HG03103 (cell line): ENCODE results near the gene CREB3.

Source experiments
- ATAC-seq: cut with Tn5 transposase; IDR thresholded peaks from one replicate; pipeline ENCODE4 v1.9.1; 2021; ENCODE audit warnings: low read depth; ENCODE audit not compliant: unreplicated experiment

Gene CREB3

GRCh38 chr9:35745569-35745968 is 13.1 kb downstream of the CREB3 start:
- no peak for ATAC-seq

GRCh38 chr9:35746583-35746982 is 14.1 kb downstream of the CREB3 start:
- no peak for ATAC-seq

GRCh38 chr9:35748242-35748857 is 15.9 kb downstream of the CREB3 start:
- no peak for ATAC-seq

GRCh38 chr9:35748858-35749514 is 16.5 kb downstream of the CREB3 start, which contains the start of the genes GBA2 and RGP1:
Gene GBA2 (minus strand): TSS chr9:35749228. CDS start chr9:35748704, 524 bp downstream.
Gene RGP1 (plus strand): TSS chr9:35749287. CDS start chr9:35749756, 469 bp downstream.
- peak; percentile 65 for ATAC-seq

GRCh38 chr9:35749515-35750255 is 17.2 kb downstream of the CREB3 start:
- ATAC-seq: peak; percentile 29

- ATAC-seq: no peak
These were observed 17.7 kb downstream of the CREB3 start for GRCh38 chr9:35750256-35750531.

- no peak for ATAC-seq
These were observed 21.0 kb downstream of the CREB3 start for GRCh38 chr9:35753466-35753865.

- no peak for ATAC-seq
These were observed 21.8 kb downstream of the CREB3 start, which contains the start of gene MSMP for GRCh38 chr9:35754264-35754663. Gene MSMP (minus strand): TSS chr9:35754276. CDS start chr9:35754129, 147 bp downstream.

GRCh38 chr9:35755071-35755470 is 22.6 kb downstream of the CREB3 start:
- no peak for ATAC-seq

- ATAC-seq: peak; percentile 51
These were observed 24.1 kb downstream of the CREB3 start for GRCh38 chr9:35756275-35757225.

- ATAC-seq: peak; percentile 33
These were observed 24.9 kb downstream of the CREB3 start for GRCh38 chr9:35757226-35757891.

GRCh38 chr9:35757892-35758275 is 25.4 kb downstream of the CREB3 start:
- no peak for ATAC-seq

GRCh38 chr9:35758475-35759050 is 26.1 kb downstream of the CREB3 start:
- ATAC-seq: no peak

GRCh38 chr9:35759795-35760194 is 27.3 kb downstream of the CREB3 start:
- ATAC-seq: no peak

GRCh38 chr9:35760651-35761050 is 28.2 kb downstream of the CREB3 start:
- ATAC-seq: no peak

- no peak for ATAC-seq
These were observed 30.7 kb downstream of the CREB3 start for GRCh38 chr9:35763181-35763580.

GRCh38 chr9:35763803-35764202 is 31.3 kb downstream of the CREB3 start:
- ATAC-seq: no peak

GRCh38 chr9:35766997-35767396 is 34.5 kb downstream of the CREB3 start:
- ATAC-seq: no peak

GRCh38 chr9:35767458-35767857 is 35.0 kb downstream of the CREB3 start:
- no peak for ATAC-seq

GRCh38 chr9:35769763-35770162 is 37.3 kb downstream of the CREB3 start:
- ATAC-seq: no peak
